DMS79 (cell line): ENCODE measurements around the gene RPL31.
"Not testable (repeated sequence)": the region's sequence is repeated elsewhere in the genome, so short reads cannot be mapped to it uniquely, and the experiment has no call there.

Experiments
- DNase-seq: peaks from one replicate; lab custom pipeline; 2025; lab: John Stamatoyannopoulos, UW

RPL31 gene

DNA sequence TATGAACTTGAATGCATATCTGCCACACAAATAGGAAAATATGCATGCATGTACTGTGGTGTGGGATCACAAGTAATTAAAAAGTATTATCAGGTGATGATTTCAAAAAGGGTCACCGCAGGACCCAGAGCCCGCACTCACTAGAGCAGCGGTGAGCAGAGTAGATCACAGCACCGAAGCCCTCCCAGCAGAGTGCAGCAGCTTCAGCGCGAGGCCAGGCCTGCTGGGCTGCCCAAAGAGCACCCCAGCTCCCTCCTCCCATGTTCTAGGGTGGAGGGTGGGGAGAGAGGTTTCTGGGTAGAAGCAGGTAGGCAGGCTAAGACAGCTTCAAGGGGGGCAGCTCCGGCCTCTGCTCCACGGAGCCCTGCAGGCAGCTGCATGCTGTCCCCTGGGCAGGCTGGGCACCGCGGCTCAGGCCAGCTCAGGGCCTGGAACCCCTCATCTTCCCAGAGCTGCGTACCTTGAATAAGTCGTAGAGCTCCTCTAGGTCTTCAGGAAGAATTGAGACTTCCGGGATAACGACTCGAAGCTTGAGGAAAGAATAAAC, 24.9 kb downstream of the RPL31 start:
- no peak for DNase-seq

DNA sequence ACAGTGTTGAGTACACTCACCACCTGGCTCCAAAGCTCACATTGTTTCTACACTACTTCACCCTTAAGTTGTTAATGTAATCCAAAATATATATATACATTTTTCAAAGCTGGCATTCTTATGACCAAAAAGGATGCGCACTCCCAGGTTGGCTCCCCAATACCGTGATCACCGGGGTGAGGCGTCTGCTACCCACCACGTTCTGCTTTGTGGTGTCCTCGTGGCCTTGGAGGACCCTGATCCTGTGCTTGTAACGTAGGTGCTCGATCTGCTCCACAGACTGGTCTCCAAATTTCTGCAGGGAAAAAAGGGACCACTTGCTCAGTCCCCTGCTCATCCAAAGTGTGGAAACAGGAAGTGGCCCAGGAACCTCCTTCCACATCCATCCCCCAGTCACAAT, 25.8 kb downstream of the RPL31 start:
- no peak for DNase-seq

DNA sequence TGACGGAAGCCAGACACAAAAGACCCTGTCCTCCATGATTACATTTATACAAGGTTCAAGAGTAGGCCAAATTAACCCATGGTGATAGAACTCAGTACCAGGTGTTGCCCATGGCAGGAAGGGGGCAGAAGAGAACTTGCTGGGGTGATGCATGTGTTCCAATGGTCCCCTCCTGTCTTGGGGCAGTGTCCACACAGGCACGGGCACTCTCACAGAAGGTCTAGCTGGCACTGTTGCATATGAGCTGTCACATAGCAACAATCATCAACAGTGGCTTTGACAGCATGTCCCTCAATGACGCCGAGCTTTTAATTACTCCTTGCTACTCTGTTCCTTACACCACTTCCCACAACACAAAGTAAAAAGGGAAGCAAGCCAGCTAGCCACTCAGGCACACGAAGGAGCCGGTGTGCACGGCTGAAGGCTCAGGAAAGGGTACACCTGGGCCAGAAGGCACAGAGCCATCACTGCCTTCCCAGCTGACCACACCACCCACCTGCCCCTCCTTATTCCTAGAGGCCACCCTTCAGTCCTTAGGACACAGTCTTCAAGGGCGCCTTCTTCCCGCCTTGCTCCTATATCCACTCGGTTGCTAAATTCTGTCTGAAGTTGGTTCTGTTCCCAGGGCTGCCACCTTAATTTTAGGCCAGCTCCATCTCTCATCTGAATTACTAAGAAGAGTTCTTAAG, 28.9 kb downstream of the RPL31 start:
- DNase-seq, result no peak

DNA sequence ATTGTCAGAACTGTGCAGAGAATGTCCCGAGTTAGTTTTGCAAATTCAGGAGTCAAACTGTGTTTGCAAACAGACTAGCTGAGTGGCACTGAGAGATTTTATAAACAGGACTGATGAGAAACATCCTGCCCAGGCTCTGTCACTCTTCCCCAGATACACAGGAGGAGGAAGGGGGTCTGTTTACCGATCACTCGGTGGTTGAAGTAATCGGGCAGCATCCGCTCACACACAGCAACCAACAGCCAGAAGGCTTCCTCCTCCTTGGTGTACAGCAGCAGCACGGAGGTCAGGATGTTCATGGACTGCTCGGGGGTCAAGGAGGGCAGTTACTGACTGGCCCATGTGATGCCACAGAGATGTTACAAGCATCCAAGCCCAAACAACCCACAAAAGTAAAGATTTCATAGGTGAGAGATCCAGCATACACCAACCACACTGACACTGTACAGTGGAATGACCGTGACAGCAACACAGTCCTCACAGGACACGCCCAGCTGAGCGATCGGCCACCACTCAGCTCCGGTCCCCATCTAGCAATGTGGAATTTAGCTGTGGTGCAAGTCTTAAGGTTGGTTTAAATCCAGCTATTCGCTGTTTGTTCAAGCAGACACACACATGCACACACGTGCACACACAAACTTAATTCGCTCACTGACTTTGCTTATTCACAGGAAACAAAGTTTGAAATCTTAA, 30.1 kb downstream of the RPL31 start:
- DNase-seq, result no peak

DNA sequence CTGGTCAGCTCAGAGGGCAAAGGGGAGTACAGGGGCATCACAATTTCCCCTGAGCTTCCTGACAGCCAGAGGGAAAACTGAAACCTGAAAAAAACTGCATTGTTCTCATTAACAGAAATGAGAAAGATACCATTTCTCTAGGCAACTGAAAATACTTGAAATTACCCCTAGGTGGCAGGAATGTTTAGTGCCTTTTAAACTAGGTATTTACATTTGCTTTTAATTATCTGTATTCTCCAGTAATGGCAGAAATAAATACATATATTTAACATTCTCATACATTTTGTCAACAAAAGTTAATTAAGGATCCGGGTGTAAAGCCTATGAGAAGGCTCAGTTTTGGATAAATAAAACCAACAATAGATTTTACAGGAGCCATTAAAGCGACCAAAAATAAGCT, 34.5 kb downstream of the RPL31 start:
- no peak for DNase-seq

DNA sequence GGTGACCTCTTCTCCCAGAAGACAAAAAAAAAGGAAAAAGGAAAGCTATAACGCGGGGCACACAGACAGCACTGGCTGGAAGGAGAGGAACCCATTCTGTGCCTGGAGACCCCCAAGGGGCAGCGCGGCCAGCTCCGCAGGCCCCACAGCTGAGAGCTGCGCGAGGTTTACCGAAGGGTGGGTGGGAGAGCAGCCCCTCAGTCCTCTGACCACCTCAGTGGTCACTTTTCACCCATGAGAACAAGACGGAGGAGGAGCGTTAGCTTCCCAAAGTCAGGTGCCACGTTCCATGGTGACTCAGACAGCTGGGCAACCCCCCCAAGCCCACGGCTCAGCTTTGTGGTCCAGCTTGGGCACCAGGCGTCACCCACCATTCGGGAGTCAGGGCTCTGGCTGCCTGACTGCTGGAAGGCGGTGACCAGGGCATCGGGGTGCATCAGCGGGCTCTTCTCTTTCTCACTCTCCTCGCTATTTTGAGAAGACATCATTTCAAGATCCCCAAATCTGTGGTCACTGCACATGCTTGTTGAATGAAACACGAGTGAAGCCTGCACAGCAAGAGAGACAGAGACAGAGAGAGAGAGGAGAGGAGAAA, 35.2 kb downstream of the RPL31 start:
- DNase-seq, result no peak

DNA sequence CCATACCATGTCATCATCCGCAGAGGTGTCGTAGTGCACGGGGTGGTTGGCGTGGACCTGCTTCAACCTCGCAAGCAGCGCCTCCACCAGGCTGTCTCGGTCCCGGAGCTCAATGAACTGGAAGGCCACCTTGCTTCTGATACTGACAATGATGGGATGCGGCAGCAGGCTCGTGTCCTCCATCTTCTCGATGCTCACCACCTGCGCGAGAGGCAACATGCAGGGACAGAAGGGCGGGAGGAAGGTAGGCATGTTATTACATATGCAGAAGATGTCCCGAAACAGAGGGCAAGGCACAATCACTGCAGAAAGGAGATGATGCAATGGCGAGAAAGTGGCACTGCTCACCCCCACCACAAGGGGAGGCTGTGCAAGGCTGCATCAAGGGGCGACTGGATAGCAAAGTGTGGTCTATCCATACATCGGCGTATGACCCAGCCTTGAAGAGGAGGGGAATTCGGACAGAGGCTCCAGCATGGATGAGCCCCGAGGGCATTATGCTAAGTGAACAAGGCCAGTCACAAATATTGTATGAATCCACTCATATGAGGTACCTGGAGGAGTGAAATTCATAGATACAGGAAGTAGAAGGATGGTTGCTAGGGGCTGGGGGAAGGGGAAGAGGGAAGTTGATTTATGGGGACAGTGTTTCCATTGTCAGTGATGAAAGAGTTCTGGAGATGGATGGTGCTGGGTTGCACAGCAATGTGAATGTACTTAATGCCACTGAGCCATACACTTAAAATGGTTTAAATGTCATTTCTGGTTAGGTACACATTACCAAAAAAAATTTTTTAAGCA, 36.6 kb downstream of the RPL31 start:
- DNase-seq, result no peak

DNA sequence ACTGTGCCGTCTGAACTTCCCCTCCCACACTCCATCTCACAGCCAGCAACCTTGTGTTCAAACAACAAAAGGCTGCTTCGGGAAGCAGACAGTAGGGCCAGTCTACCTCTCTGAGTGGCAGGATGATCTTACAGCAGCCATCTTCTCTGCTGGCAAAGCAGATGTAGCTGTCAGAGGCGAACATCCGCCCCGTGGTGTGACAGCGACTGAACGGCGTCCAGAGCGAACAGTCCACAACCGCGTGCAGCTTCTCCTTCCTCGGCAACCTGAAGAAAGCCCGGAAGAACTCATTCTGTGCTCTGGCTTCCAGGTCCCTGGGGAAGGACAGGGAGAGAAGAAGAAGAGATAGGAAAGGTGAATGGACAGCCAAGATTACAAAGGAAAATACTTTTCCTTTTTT, 38.0 kb downstream of the RPL31 start:
- no peak for DNase-seq

DNA sequence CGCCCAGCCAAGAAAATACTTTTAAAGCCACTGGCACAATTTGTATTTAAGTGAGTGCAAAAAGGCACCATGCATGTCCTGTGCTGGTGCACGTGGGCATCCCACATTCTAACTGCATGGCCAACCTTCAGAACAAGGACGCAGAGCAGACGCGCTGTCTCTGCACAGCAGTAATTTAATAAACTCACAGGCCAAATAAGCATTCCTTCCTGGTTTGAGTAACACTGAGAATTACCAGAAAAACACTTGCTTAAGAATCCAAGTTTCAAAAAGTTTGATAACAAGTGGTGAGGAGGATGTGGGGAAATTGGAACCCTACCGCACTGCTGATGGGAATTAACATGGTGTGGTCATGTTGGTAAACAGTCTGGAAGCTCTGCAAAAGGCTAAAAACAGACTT, 38.7 kb downstream of the RPL31 start:
- no peak for DNase-seq

DNA sequence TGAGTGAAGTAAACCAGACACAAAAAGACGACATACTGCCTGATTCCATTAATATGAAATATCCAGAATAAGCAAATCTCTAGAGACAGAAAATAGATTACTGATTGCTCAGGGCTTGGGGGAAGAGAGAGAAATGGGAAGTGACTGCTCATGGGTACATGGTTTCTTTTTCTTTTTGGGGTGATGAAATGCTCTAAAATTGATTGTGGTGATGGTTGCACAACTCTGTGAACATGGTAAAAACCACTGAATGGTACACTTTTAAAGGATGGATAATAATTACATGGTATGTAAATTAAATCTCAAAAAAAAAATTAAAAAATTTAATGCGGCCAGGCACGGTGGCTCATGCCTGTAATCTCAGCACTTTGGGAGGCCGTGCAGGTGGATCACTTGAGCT, 39.3 kb downstream of the RPL31 start:
- DNase-seq, result no peak

DNA sequence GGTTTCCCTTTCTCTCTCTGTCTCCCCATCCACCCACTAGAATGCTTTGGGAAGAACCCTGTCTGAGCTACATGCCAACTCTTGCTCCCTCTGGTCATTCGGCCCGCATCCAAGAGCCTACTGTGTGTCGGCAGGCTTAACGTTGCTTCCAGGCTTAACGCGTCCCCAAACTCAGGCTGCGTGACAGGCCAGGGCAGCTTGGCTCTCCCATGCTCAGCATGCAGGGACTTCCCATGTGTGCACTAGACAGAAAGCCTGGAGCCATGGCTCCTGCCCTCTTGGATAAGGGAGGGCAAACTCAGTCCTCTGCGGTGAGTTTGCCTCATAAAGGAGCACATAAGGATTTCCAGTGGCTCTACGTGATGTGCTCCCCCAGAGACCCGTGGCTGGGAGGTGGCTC, 43.2 kb downstream of the RPL31 start:
- DNase-seq, result no peak

DNA sequence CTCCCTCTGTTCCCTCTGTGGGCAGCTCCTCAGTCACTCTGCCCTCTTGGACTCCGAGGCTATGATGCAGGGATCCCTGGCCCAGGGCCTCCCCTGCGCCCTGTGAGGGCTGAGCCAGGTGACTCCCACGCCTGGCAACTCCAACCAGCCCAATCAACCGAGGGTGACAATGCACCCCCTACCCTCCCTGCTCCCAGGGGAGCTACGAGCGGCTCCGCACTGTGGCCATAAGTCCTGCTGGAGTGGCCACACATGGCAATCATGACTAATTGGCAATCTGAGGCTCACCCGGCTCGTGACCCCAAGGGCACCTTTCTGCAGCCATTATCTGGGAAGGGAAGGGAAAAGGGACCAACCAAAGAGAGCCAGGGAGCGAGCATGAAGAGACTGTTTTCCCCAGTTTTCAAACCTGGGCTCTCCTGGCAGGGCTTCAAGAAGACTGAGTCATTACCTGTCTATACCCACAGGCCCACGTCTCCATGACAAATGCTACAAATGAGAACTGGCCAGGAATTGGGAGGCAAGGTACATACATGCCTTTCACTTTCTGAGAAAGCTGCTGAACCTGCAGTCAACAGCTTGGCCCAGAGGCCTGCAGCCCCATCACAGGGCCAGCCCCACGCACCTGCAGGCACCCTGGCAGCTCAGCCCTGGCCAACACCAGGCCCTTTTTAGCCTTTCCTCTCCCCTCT, 45.1 kb downstream of the RPL31 start:
- no peak for DNase-seq

DNA sequence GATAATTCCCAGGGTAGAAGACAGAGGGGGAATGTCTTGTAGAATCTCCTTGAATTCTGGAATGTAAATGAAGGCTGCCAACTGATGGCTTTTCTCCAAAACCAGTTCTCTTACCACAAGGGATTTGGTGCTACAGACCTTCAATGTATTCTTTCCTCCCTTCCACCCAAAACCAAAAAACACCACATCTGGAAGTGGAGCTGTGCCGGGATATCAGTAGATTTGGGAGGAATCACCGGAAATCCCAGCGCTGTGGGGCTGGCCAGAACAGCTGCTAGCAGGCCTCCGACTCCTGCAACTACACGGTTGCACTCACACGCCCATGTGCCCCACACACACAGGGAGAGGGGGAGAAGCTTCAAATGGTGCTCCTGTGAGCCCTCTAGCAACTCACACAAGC, 45.7 kb downstream of the RPL31 start:
- DNase-seq, result no peak

DNA sequence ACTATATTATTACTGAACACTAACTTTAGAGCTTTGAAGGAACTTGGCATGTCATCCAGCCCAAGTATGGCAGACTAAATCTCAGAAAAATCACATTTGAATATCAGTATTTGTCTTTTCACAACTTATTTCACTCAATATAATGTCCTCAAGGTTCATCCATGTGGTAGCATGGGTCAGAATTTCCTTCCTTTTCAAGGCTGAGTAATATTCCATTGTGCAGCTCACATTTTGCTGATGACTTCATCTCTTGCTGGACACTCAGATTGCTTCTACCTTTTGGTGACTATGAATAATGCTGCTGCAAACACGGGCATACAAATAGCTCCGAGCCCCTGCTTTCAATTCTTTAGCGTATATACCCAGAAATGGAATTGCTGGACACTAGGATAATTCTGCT, 46.7 kb downstream of the RPL31 start:
- no peak for DNase-seq

DNA sequence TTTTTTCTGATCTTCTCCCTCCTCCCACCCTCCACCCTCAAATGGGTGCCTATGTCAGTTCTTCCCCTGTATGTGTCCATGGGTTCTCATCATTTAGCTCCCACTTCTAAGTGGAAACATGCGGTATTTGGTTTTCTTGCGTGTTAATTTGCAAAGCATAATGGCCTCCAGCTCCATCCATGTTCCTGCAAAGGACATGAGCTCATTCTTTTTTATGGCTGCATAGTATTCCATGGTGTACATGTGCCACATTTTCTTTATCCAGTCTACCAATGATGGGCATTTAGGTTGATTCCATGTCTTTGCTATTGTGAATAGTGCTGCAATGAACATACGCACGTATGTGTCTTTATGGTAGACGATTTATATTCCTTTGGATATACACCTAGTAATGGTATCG, 48.8 kb downstream of the RPL31 start:
- DNase-seq, result not testable (repeated sequence)

DNA sequence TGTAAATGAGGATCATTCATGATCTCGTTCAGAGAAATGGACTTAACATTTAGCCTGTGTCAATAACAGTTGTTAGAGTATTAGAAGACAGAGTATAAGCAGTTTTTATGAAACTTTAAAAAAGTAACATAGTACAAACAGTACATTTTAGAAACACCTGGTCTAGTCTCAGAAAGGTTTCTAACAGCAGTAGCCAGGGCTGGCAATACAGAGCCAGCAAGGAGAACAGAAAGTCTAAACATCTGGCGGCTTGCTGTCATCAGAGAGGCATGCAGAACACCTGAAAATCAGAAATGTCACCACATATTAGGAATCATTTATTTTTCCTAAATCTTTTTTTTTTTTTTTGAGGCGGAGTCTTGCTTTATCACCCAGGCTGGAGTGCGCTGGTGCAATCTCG, 50.1 kb downstream of the RPL31 start:
- DNase-seq, result no peak

DNA sequence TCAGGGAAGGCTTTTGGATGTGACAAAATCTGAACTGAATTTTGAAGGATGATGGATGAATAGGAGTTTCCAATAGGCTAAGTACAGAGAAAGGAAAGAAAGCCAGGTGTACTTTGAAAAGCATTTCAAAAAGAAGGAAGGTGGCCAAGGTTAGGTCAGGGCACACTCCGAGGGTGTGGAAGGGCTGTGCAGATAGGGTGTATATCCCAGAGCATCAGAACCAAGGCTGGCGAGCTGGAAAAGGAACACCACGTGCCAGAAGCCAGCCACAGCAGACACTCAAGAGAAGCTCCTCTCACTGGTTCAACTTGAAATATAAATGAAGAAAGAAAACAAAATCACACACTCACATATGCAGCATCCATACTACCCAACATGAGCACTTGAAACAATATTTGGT, 51.0 kb downstream of the RPL31 start:
- no peak for DNase-seq
